GM21381 (cell line): Measurements from ENCODE around the gene ISL2.

Experiments used
- ATAC-seq: cut with Tn5 transposase; IDR thresholded peaks from one replicate; pipeline ENCODE4 v1.9.1; 2021; ENCODE audit warnings: mild to moderate bottlenecking, moderate library complexity; ENCODE audit not compliant: unreplicated experiment

Gene ISL2

GRCh38 chr15:76341366-76342057 is 4.9 kb downstream of the ISL2 start:
- ATAC-seq: no peak

GRCh38 chr15:76342058-76342381 is 5.4 kb downstream of the ISL2 start:
- ATAC-seq: no peak

GRCh38 chr15:76342382-76343201 is 6.0 kb downstream of the ISL2 start:
- no peak for ATAC-seq

GRCh38 chr15:76343313-76343996 is 6.9 kb downstream of the ISL2 start:
- no peak for ATAC-seq

- ATAC-seq: no peak
Observed at GRCh38 chr15:76344893-76345582, 8.5 kb downstream of the ISL2 start.

- ATAC-seq: no peak
Observed at GRCh38 chr15:76345583-76345879, 9.0 kb downstream of the ISL2 start.

GRCh38 chr15:76345880-76346668 is 9.5 kb downstream of the ISL2 start:
- no peak for ATAC-seq

GRCh38 chr15:76346669-76347481 is 10.3 kb downstream of the ISL2 start:
- no peak for ATAC-seq

GRCh38 chr15:76347482-76348055 is 11.0 kb downstream of the ISL2 start:
- ATAC-seq: no peak

- ATAC-seq: no peak
Observed at GRCh38 chr15:76349301-76350070, 12.9 kb downstream of the ISL2 start.

- no peak for ATAC-seq
Observed at GRCh38 chr15:76353023-76353577, 16.5 kb downstream of the ISL2 start.

GRCh38 chr15:76353903-76354302 is 17.3 kb downstream of the ISL2 start:
- ATAC-seq: no peak

GRCh38 chr15:76354823-76355440 is 18.4 kb downstream of the ISL2 start:
- ATAC-seq: no peak

GRCh38 chr15:76358453-76358852 is 21.9 kb downstream of the ISL2 start:
- no peak for ATAC-seq

- no peak for ATAC-seq
Observed at GRCh38 chr15:76359152-76359551, 22.6 kb downstream of the ISL2 start.

GRCh38 chr15:76360416-76360815 is 23.8 kb downstream of the ISL2 start:
- ATAC-seq: no peak

GRCh38 chr15:76363251-76363650 is 26.7 kb downstream of the ISL2 start:
- no peak for ATAC-seq

- no peak for ATAC-seq
Observed at GRCh38 chr15:76366714-76367113, 30.1 kb downstream of the ISL2 start.
